Endothelial cell of umbilical vein (primary cell): Measurements from ENCODE around the gene ZHX3. TPM values are rescaled to one million over a fixed set of nuclear protein-coding genes. Genes with fewer than 3 reads are reported as not detected.

Experiments used
- BruUV-seq: library from RNA; stranded (reverse); fragments of 400-500 nt; replicated peaks from 2 replicates; lab custom pipeline; 2021; lab: Mats Ljungman, UMichigan
- CTCF ChIA-PET: fragments of 300-600, 350-600 bp; sonication (Branson Sonifier 250); formaldehyde crosslinking; loops from one replicate; lab custom pipeline; 2021; ENCODE audit warnings: antibody characterized with exemption, inconsistent platforms; lab: Charles Lee
- POLR2A ChIA-PET: fragments of 300-600, 350-600 bp; sonication (Branson Sonifier 250); formaldehyde crosslinking; loops from one replicate; lab custom pipeline; 2021; ENCODE audit warnings: antibody characterized with exemption, inconsistent platforms; lab: Charles Lee
- DNase-seq: peaks from one replicate; pipeline ENCODE4 v3.0.0-alpha.2; 2011; ENCODE audit warnings: low read depth, low spot score
- FAIRE-seq: peaks from 2 replicates; lab custom pipeline; 2011; peaks lifted over from hg19 to GRCh38; lab: Jason Lieb, UNC
- H2AFZ ChIP-seq: 2 replicates; pipeline ENCODE4 v1.6.0; 2012; ENCODE audit warnings: low read depth, low read length, control low read depth, inconsistent platforms
- H3K27ac ChIP-seq: 2 replicates; pipeline ENCODE4 v1.5.1; 2011; ENCODE audit warnings: low read depth, mild to moderate bottlenecking, control low read depth, low read length, moderate library complexity; ENCODE audit not compliant: insufficient read depth
- H3K27me3 ChIP-seq, 2 experiments: 2 replicates each; pipeline versions ENCODE4 v1.6.0 to v1.6.1; 2011; ENCODE audit warnings: low read length in 2 of 2, mixed read lengths in 1 of 2; ENCODE audit not compliant: control insufficient read depth in 2 of 2, insufficient read depth in 2 of 2
- H3K36me3 ChIP-seq, 2 experiments: 2 replicates in 1 of 2; 3 replicates in 1 of 2; pipeline ENCODE4 v1.5.1; 2011; ENCODE audit warnings: low read length in 2 of 2, mild to moderate bottlenecking in 1 of 2, moderate library complexity in 1 of 2; ENCODE audit not compliant: control insufficient read depth in 2 of 2, insufficient read depth in 2 of 2; ENCODE audit errors: extremely low read depth in 1 of 2
- H3K4me1 ChIP-seq: 3 replicates; pipeline ENCODE4 v1.5.1; 2011; ENCODE audit warnings: mild to moderate bottlenecking, low read length; ENCODE audit not compliant: control insufficient read depth, insufficient read depth; ENCODE audit errors: extremely low read depth
- H3K4me2 ChIP-seq: 2 replicates; pipeline ENCODE4 v1.6.1; 2011; ENCODE audit warnings: low read length, control low read depth, mixed read lengths; ENCODE audit not compliant: insufficient read depth
- H3K4me3 ChIP-seq, 3 experiments: fragments of 200-600 bp in 1 of 3; sonication (generic), shearing (Covaris generic) in 1 of 3; replicated peaks in 1 of 3; 2 replicates each; pipeline ENCODE4 v1.5.1; 2011 to 2016; ENCODE audit warnings: control low read depth in 3 of 3, low read length in 3 of 3, mild to moderate bottlenecking in 2 of 3, inconsistent platforms in 1 of 3, low read depth in 1 of 3, moderate library complexity in 1 of 3; ENCODE audit not compliant: insufficient read depth in 1 of 3
- H3K79me2 ChIP-seq: 2 replicates; pipeline ENCODE4 v1.6.0; 2012; ENCODE audit warnings: low read length, inconsistent platforms; ENCODE audit not compliant: control insufficient read depth, insufficient read depth
- H3K9ac ChIP-seq: replicated peaks from 2 replicates; pipeline ENCODE3; 2011; ENCODE audit warnings: low read length, control low read depth; ENCODE audit not compliant: insufficient read depth; ENCODE audit errors: extremely low read depth
- H3K9me1 ChIP-seq: replicated peaks from 3 replicates; pipeline ENCODE4 v1.6.0; 2011; ENCODE audit warnings: mild to moderate bottlenecking, low read length; ENCODE audit not compliant: control insufficient read depth, insufficient read depth; ENCODE audit errors: extremely low read depth
- H3K9me3 ChIP-seq: replicated peaks from 2 replicates; pipeline ENCODE4 v1.5.1; 2012; ENCODE audit warnings: low read length, inconsistent platforms; ENCODE audit not compliant: control insufficient read depth, insufficient read depth
- H4K20me1 ChIP-seq: replicated peaks from 2 replicates; pipeline ENCODE3; 2011; ENCODE audit warnings: mild to moderate bottlenecking, low read length; ENCODE audit not compliant: control insufficient read depth, insufficient read depth; ENCODE audit errors: extremely low read depth
- CTCF ChIP-seq, 2 donors: IDR thresholded peaks; 1 replicate in 1 of 2; 2 replicates in 1 of 2; pipeline ENCODE4 v1.5.1; 2011; ENCODE audit warnings: low read length in 2 of 2, mild to moderate bottlenecking in 2 of 2, moderate library complexity in 2 of 2, control low read depth in 1 of 2, inconsistent platforms in 1 of 2, low read depth in 1 of 2; ENCODE audit not compliant: insufficient read depth in 1 of 2; ENCODE audit errors: extremely low read depth in 1 of 2
- EZH2 ChIP-seq: IDR thresholded peaks from 2 replicates; pipeline ENCODE4 v1.6.1; 2012; ENCODE audit warnings: borderline replicate concordance, low read depth, mild to moderate bottlenecking, moderate library complexity, low read length, inconsistent platforms; ENCODE audit not compliant: severe bottlenecking
- FOS ChIP-seq: IDR thresholded peaks from 2 replicates; pipeline ENCODE4 v1.6.1; 2011; ENCODE audit warnings: mild to moderate bottlenecking, low read length, moderate library complexity, borderline replicate concordance; ENCODE audit not compliant: insufficient read depth
- GATA2 ChIP-seq: IDR thresholded peaks from 2 replicates; pipeline ENCODE4 v1.7.0; 2011; ENCODE audit warnings: low read depth, mild to moderate bottlenecking, moderate library complexity, mixed read lengths, low read length; ENCODE audit not compliant: insufficient read length, insufficient read depth
- JUN ChIP-seq: IDR thresholded peaks from 2 replicates; pipeline ENCODE4 v1.6.1; 2011; ENCODE audit warnings: borderline replicate concordance, low read depth; ENCODE audit not compliant: insufficient read length, insufficient read depth
- MAX ChIP-seq: IDR thresholded peaks from 2 replicates; pipeline ENCODE4 v1.6.1; 2011; ENCODE audit not compliant: insufficient read depth, insufficient read length
- MYC ChIP-seq: IDR thresholded peaks from one replicate; pipeline ENCODE4 v1.6.1; 2011; ENCODE audit warnings: mild to moderate bottlenecking, low read depth, low read length
- POLR2A ChIP-seq: IDR thresholded peaks from 2 replicates; pipeline ENCODE4 v1.6.1; 2012; ENCODE audit warnings: low read depth, mild to moderate bottlenecking, control low read depth, low read length
- POLR2AphosphoS5 ChIP-seq: IDR thresholded peaks from 2 replicates; pipeline ENCODE4 v1.6.1; 2012; ENCODE audit warnings: low read depth, mild to moderate bottlenecking, control low read depth, low read length, moderate library complexity; ENCODE audit not compliant: insufficient read depth
- dilution Hi-C: fragments of 300-500 bp; cut with MboI; formaldehyde crosslinking; loops from one replicate; pipeline ENCODE4 v1.15.0; 2019; ENCODE audit warnings: low sequenced_read_pairs; ENCODE audit not compliant: extremely low pct_ligation_motif_present
- intact Hi-C: fragments of 100-400 bp; cut with micrococcal nuclease; formaldehyde crosslinking; loops from one replicate; pipeline ENCODE4 v1.10.0; 2022
- polyA plus RNA-seq, 4 experiments: library from polyadenylated mRNA; depleted of rRNA in 3 of 4; stranded (reverse) in 3 of 4; unstranded in 1 of 4; fragments of >200 nt; gene quantifications; 2 replicates each; pipeline versions ENCODE4 v1.2.1 to v1.2.3, GENCODE V29; 2011 to 2012; ENCODE audit warnings: missing spikeins in 1 of 4
- total RNA-seq: library from RNA; stranded (reverse); gene quantifications from 2 replicates; pipeline ENCODE4 v1.2.3, GENCODE V29; 2021

The ZHX3 gene
- total and polyA plus RNA-seq, 2 donors (not counting 3 experiments of a cell fraction or from before 2014, with no cell fraction given): 7.4 to 17.8 TPM

GRCh38 chr20:41274152-41274551 lies 43.4 kb downstream of the ZHX3 start:
- TF ChIP-seq POLR2A (no peak), EZH2 (no peak), FOS (no peak), GATA2 (no peak), MYC (no peak), POLR2AphosphoS5 (no peak), JUN (no peak), CTCF (IDR thresholded peaks at IDR 0.05; ENCODE audit: extremely low read depth in 1 of 2, insufficient read depth in 1 of 2, low read depth in 1 of 2, low read length in 2 of 2) (no peak), MAX (no peak)
- Histone ChIP-seq H3K4me1 (peaks cover 7% of the 10 kb centered on the region), H3K36me3 (no peaks in the 10 kb centered on the region), H3K4me2 (no peak overlapping the region), H4K20me1 (no peaks in the 10 kb centered on the region), H3K9me3 (no peaks in the 10 kb centered on the region), H3K27ac (no peak overlapping the region), H3K27me3 (no peaks in the 10 kb centered on the region), H3K9ac (no peak overlapping the region), H3K4me3 (no peak overlapping the region), H3K79me2 (no peaks in the 10 kb centered on the region), H2AFZ (no peak overlapping the region), H3K9me1 (no peaks in the 10 kb centered on the region)
- intact Hi-C loops (no loop called here), dilution Hi-C loops (no loop called here)
- FAIRE-seq (no peak), DNase-seq (no peak)
- ChIA-PET CTCF (interaction anchor here (0.7 to 2.0 kb wide), 4 partner anchors 11 to 65 kb away, joined by 3 to 7 read pairs (median 3); no protein-coding TSS in a partner anchor), POLR2A (interaction anchor here (0.6 kb wide), 1 partner anchor 26 kb away, joined by 5 read pairs; no protein-coding TSS in a partner anchor)
- no TSS peak for BruUV-seq
